Urothelium cell line (cell line): ENCODE data around the gene KRTAP10-1.

Experiments used
- DNase-seq: peaks from one replicate; pipeline ENCODE4 v3.0.0; 2011; ENCODE audit warnings: low spot score, mixed read lengths
- FAIRE-seq: peaks from 2 replicates; lab custom pipeline; 2011; peaks lifted over from hg19 to GRCh38; lab: Jason Lieb, UNC

KRTAP10-1 gene

GRCh38 chr21:44519346-44520325 lies 20.4 kb downstream of the KRTAP10-1 start:
- DNase-seq = no peak
- no peak for FAIRE-seq

DNA sequence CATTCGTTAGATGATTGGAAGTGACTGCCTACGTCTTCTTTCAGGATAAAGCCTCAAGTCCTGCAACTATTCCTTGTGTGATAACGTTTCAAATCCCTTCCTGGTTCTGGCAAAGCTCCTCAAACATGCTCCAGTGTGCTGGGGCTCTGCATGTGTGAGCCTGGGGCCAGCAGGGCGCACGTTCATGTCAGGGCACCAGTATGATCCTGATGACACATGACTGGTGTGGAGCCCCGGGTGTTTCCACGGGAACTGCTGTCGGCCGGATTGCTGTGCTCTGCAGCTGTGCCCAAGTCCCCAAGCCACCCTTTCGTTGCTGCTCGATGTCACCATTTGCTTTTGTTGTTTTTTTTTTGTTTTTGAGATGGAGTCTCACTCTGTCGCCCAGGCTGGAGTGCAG lies 21.3 kb downstream of the KRTAP10-1 start:
- DNase-seq = no peak
- FAIRE-seq = no peak

GRCh38 chr21:44517175-44517899 lies 22.7 kb downstream of the KRTAP10-1 start:
- DNase-seq (peak; percentile 74), FAIRE-seq (peak; percentile 88)

DNA sequence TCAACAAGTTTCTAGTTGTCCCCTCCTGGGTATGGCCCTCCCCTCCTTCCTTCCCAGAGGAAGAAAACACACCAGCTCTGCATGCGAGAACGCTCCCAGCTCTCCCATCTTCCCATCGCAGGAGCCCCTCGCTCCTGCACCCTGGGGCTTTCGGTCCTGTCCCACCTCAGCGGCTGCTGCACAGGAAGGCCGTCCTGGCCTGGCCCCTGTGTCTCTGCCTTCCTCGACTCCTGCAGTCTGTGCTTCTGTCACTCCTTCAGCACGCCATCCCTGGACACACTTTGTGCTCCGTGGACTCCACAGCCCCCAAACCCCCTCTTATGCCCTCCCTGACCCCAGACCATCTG lies 23.2 kb downstream of the KRTAP10-1 start:
- no peak for DNase-seq
- FAIRE-seq = no peak

DNA sequence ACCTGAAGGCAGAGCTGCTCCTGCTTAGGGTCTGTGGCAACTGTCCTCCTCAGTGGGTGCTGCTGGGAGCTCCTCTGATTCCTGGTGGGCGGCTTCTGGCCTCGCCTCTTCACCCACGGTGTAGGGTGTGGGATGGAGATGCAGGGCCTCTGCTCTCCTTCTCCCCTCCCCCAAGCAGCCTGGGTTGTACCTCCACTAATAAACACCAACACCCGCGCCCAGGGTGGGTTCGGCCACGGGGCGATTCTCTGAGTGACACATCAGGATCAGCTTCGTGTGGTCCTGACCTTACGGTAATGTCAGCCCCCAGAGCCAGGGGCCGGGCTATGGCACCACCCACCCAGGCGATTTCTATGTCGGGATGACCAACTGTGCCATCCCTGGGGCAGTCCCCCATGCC lies 23.7 kb downstream of the KRTAP10-1 start:
- no peak for FAIRE-seq
- no peak for DNase-seq

DNA sequence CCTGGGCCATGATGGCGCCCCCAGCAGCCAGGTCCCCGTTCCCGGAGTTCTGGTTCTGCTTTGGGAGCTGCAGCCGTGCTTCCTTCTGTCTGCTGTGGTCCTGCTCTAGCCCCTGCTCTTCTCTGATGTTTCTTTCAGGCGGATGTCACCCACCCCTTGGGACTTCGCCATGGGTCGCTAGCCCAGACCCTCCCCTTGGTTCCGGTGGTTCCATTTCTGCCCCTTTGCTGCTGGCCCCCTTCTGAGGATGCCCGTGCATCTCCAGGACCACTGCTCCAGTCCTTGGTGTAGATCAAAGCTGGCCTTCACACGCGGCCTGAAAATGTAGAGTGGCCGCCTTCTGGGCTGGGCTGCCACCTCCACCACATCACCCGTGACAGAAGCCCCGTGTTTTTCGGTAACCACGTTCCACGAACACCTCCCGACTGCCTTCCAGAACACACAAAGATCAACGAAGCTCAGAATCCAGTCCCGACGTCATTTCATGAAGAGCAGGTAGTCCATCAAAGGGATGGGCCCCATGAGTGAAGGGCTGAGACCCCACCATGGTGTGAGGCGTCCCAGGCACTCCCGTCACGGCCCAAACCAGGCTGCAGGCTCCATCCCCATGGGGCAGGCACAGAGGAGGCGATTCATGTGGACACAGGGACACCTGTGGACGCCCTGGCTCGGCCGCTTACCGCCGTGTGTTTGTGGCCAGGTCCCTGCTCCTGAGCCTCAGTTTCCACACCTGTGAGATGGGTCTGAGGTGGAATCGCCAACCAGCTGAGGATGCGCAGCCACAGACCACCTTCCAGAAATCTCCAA lies 24.4 kb downstream of the KRTAP10-1 start:
- no peak for FAIRE-seq
- no peak for DNase-seq

DNA sequence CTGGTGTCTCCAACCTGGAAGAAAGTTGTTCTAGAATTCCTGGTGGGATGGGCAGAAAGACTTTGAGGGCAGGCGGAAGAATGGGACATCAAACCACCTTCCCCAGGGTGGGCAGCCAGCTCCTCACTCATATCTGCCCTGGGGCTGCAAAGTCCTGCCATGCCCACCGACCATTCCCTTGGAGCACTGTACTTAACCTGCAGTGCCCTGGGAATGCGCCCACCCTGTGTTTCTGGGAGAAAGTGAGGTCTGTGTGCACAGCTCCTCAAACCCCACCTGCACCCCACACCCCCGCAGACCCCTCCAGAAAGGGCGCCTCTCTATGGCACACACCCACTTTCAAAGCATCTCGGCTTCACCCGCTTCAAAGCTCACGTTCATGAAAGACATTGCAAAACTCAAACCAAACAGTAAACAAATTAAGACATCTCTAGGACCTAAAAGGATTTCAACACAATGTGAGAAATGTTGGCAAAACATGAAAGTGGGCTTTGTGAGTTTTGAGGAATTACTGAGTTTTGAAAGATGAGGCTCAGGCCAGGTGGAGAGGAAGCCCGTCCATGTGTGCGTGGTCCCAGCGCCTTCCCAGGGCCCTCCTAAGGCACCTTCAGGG lies 25.1 kb downstream of the KRTAP10-1 start:
- DNase-seq = no peak
- no peak for FAIRE-seq

GRCh38 chr21:44514218-44514520 lies 25.8 kb downstream of the KRTAP10-1 start:
- DNase-seq (no peak), FAIRE-seq (no peak)

GRCh38 chr21:44513389-44514217 lies 26.4 kb downstream of the KRTAP10-1 start:
- DNase-seq = no peak
- FAIRE-seq = no peak

DNA sequence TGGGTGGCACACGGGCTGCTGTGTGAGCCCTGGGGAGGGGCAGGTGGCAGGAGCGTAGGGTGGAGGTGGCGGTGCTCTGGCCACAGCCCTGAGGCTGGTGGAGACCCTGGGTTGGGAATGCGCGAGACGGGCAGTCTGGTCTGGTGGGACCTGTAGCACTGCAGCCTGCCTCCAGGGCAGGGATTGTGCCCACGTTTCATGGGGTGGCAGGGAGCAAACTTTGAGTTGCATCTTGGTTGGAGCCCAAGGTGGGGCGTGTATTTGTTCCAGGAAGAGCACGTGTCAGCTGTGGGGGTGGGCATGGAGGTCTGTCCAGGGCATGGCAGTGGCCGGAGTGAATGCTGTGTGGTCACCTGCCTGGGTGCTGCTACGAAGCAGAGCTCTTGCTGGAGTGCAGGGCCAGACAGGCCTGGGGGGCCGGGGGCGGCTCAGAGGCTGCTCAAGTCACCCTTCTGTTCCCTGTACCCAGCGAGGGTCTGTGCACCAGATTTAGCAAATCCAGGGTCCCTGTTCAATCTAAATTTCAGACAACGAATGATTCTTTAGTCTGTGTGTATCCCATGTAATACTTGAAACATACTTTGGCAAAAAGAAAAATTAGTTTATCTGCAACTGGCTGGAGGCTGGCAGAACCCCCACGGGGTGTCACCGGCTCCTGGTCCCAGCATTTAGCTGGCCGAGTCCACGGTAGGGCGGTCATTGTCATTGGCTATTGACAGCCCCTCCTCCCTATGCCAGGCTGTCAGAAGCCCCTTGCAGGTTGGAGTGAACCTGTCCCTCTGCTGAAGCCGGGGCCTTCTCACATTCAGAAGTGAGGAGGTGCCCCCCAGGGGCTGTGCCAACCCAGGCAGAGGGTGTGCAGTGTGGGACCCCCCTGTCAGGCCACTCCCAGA lies 27.3 kb downstream of the KRTAP10-1 start:
- FAIRE-seq = peak; percentile 20

GRCh38 chr21:44511938-44512275 lies 28.1 kb downstream of the KRTAP10-1 start:
- DNase-seq (no peak), FAIRE-seq (no peak)

More for the DNA sequence above, 27.3 kb downstream of the KRTAP10-1 start:
- no peak for DNase-seq

DNA sequence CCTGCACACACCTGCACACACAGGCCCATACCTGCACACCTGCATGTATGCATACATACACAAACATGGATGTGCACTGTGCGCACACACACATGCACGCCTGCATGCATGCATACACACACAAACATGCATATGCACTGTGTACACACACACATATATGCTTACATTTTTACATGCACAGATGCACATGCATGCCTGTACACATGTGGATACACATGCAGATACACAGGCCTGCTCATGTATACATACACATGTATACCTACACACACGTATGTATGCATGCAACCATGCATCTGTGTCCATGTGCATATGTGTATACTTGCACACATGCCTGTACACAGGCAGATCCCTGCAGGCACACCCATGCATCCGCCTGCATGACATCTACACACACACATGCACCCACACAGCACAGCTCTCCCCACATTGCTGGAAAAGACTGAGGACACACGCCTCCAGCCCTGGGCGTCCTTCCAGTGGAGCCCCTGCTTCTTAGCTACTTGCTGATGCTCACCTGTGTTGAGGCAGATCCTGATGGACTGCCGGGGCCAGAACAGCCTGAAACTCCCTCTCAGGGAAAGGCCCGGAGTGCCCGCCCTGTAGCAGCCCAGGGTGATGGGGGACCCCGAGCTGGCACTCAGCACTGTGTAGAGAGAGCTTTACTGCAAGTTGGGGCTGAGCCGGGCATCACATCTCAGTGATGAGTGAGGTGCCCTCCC lies 28.6 kb downstream of the KRTAP10-1 start:
- DNase-seq (no peak), FAIRE-seq (peak; percentile 94)

DNA sequence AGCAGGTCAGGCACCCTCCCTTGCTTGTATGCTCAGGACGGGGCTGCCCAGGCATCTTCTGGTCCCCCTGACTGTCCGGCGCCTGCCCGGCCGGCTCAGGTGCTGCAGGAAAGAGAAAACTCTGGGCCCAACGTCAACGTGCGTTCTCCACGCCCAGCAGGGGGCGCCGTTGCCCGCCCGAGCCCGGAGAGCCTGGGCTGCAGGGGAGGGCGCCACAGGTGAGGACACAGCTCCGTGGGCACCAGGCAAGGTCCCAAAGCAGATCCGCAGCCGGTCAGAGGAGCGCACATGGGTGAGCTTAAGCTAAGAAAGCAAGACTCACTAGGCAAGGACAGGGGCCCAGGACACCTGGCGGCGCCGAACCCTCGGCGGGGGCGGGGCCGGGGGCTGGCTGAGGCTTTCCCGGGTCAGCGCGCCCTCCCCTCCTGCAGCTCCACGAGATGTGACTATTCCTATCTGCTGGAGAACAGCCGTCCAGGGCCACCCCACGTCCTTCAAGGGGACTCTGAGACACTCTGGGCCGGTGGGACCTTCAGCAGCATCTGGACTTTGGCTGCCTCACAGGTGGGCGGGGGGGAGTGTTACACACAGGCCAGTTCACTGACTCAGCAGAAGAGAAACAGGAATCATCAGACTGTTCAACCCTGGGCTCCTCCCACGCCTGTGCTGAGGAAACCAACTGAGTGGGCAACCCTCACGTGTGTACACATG lies 29.3 kb downstream of the KRTAP10-1 start:
- no peak for FAIRE-seq
- DNase-seq = peak; percentile 66

- FAIRE-seq (no peak), DNase-seq (no peak)
Measured at GRCh38 chr21:44510109-44510507, 29.9 kb downstream of the KRTAP10-1 start.

- FAIRE-seq = no peak
- no peak for DNase-seq
Measured at GRCh38 chr21:44509539-44509938, 30.5 kb downstream of the KRTAP10-1 start.

- no peak for FAIRE-seq
- DNase-seq = no peak
Measured at GRCh38 chr21:44508711-44509445, 31.1 kb downstream of the KRTAP10-1 start.

DNA sequence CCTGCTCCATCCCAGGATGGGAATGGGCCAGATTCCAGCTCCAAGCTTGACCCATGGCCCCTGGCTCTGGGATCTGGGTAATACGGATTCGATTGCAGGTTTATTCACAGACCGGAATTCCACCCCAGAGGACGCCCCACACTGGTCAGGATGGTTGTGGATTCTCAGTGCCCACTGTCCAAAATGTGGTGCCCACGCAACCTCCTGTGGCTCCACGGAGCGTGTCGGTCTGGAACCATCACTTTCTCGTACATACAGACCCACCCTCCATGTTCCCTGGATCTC lies 31.6 kb downstream of the KRTAP10-1 start:
- FAIRE-seq (no peak), DNase-seq (no peak)
